Measurements from ENCODE around the gene KEAP1.
"Not testable (repeated sequence)": the region's sequence is repeated elsewhere in the genome, so short reads cannot be mapped to it uniquely, and the experiment has no call there.

The KEAP1 gene

GRCh38 chr19:10491472-10492047 lies 11.6 kb downstream of the KEAP1 start:
- DNase-seq: no peak

GRCh38 chr19:10486551-10486950 lies 16.6 kb downstream of the KEAP1 start:
- no peak for DNase-seq

- DNase-seq: peak; percentile 92 to 93 (median 92)
Measured at GRCh38 chr19:10478903-10479384, 24.2 kb downstream of the KEAP1 start.

GRCh38 chr19:10478476-10478875 lies 24.7 kb downstream of the KEAP1 start:
- DNase-seq: no peak

- peak in 1 of 3 donors; percentile 16 for DNase-seq
Measured at GRCh38 chr19:10474962-10475451, 28.1 kb downstream of the KEAP1 start.

GRCh38 chr19:10473192-10473591 lies 30.0 kb downstream of the KEAP1 start:
- no peak for DNase-seq

GRCh38 chr19:10471909-10472308 lies 31.2 kb downstream of the KEAP1 start:
- peak; percentile 40 to 57 (median 48) for DNase-seq

- DNase-seq: no peak
Measured at GRCh38 chr19:10468133-10468532, 35.0 kb downstream of the KEAP1 start.

GRCh38 chr19:10467104-10467706 lies 36.0 kb downstream of the KEAP1 start:
- DNase-seq: no peak

GRCh38 chr19:10464456-10464855 lies 38.7 kb downstream of the KEAP1 start:
- no peak for DNase-seq

- no peak for DNase-seq
Measured at GRCh38 chr19:10462557-10462956, 40.6 kb downstream of the KEAP1 start.

- DNase-seq: not testable (repeated sequence)
Measured at GRCh38 chr19:10462042-10462441, 41.1 kb downstream of the KEAP1 start.

- peak; percentile 91 to 98 (median 95) for DNase-seq
Measured at GRCh38 chr19:10461047-10461949, 41.9 kb downstream of the KEAP1 start.

GRCh38 chr19:10460714-10461046 lies 42.5 kb downstream of the KEAP1 start:
- no peak for DNase-seq

GRCh38 chr19:10458733-10459132 lies 44.4 kb downstream of the KEAP1 start:
- not testable (repeated sequence) for DNase-seq

- no peak for DNase-seq
Measured at GRCh38 chr19:10454267-10454666, 48.9 kb downstream of the KEAP1 start.

- no peak for DNase-seq
Measured at GRCh38 chr19:10453852-10454251, 49.3 kb downstream of the KEAP1 start.

GRCh38 chr19:10452726-10453618 lies 50.2 kb downstream of the KEAP1 start:
- no peak for DNase-seq

- DNase-seq: peak in 2 of 3 donors; percentile 28 to 36
Measured at GRCh38 chr19:10450853-10451609, 52.1 kb downstream of the KEAP1 start.

GRCh38 chr19:10450191-10450852 lies 52.8 kb downstream of the KEAP1 start:
- no peak for DNase-seq

- DNase-seq: no peak
Measured at GRCh38 chr19:10449037-10449436, 54.1 kb downstream of the KEAP1 start.

Data from suppressor macrophage treated with lipopolysaccharide for 1 hour (primary cell).